ENCODE measurements around the gene ATP8A1.

The ATP8A1 gene

DNA sequence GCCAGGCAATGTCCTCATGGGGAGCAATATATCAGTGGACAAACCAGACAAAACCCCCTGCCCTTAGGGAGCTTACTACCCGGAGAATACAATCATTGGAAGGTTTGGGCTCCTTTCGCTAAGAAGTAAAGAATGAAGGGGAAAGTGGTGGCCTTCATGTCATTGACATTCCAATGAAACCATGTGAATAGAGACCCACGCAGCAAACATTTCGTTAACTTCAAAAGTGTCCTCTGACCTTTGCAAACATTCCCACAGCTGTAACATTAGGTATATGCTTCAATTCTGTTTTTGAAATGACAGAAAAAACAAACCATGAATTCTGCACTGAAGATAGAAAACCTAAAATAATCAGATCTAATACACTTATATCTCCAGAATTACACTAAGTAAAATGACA is 7.0 kb downstream of the ATP8A1 start:
- no peak for DNase-seq

DNA sequence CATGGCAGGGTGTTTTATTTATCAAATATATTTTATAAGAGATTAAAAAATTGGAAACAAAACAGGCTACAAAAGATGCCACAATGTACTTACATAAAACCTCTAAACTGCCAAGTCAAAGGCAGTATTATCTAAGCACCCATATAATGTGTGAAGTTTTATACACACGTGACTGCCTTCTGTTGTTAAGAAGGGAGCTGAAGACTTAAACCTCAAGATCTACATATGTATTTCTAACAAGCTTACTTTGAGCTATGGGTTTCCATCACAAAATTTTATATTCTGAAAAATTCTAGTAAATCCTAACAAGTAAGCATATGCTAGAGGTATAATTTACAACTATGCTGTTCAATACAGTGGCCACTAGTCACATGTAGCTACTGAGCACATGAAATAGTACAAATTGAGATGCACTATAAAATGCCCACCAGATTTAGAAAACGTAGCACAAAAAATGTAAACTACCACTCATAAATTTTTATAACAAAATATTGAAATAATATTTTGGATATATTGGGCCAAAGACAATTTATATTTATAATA is 9.8 kb downstream of the ATP8A1 start:
- no peak for DNase-seq

- no peak for DNase-seq
These were observed 10.7 kb downstream of the ATP8A1 start for GRCh38 chr4:42646013-42646784.

DNA sequence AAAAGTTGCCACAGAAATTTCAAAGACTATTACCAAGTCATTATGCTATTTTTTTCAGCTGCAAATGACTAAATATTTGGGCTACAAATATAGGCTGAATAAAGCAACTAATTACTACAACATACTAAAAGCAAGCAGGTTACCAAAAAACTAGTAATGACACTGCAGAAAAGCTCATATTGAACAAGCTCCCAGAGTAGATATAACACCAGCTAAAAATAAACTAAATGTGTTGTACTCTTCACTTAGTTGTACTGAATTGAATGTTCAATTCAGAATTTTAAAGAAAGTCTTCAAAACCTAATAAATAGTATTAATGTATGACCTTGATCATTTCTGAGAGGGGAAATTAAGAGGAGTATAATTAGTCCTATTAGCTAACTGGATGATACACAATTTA is 12.0 kb downstream of the ATP8A1 start:
- no peak for DNase-seq

DNA sequence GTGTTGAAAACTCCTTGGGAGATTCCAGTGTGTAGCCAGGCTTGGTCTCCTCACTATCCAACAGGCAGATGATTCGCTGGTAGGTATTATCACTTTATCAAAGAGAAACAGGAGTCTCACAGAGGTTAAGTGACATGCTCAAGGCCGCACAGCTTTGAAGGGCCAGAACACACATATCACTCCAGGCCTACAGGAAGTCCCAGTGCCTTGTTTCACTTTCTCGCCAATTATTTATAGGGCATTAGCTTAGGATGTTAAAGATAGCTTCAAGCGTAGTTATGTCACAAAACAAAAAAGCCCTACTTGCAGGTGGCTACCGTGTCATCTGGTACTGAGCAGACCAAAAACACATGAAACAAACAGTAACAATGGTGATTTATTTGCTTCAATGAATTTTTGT is 13.2 kb downstream of the ATP8A1 start:
- no peak for DNase-seq

- no peak for DNase-seq
These were observed 13.9 kb downstream of the ATP8A1 start for GRCh38 chr4:42642845-42643615.

GRCh38 chr4:42642101-42642797 is 14.7 kb downstream of the ATP8A1 start:
- DNase-seq, result no peak

DNA sequence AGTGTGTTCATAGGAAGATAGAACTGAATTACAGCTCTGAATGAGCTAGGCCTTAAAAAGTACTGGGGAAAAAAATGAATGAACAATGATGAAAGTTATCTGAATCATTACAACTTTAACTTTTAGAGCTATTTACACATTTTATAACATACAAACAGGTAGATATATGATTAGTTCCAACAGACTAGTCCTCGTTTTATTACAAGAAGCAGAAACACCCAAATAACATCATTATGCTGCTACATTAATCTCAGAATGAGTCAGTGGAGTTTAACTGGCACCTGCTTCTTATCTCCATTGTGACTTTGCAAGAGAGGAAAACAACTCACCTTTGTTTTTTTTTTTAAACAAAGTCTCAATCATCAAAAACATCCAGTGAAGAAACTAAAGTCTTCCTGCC is 15.2 kb downstream of the ATP8A1 start:
- DNase-seq, result no peak

DNA sequence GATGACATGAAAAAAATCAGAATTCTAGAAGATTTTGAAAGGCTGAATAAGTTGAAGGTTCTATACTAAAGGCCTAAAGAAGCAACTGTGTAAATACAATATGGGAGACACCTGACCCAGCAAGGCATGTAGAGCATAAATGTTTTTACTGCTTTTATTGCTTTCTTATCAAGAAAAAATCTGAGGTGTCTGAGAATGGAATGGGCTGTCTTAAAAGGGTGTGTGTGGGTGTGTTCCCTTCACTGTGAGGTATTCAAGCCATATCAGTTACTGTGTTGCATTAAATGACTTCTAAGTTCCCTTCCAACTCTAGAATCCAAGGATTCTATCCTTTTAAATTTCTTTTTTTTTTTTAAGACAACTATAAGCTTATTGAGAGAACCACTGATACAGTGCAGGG is 15.7 kb downstream of the ATP8A1 start:
- no peak for DNase-seq

GRCh38 chr4:42640613-42641012 is 16.3 kb downstream of the ATP8A1 start:
- DNase-seq, result no peak

- no peak for DNase-seq
These were observed 17.9 kb downstream of the ATP8A1 start for GRCh38 chr4:42638993-42639392.

DNA sequence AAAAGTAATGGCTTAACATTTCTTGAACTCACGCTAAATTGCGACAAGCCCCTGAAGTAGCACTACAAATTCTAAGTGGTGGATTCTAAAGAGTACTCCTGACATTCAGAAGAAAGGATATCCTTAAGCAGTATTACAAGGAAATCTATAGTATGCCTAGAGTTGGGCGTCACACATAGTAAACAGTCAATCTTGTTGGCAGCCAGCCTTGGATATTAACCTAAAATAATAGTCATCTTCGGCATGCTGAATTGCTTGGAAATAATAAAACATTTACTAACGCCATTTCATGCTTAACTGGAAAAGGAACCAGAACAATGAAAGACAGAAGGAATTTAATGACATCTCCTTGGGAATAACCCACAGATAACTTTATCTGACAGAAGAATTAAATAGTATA is 18.6 kb downstream of the ATP8A1 start:
- DNase-seq, result no peak

- DNase-seq, result no peak
These were observed 19.0 kb downstream of the ATP8A1 start for GRCh38 chr4:42637867-42638266.

- DNase-seq, result no peak
These were observed 19.8 kb downstream of the ATP8A1 start for GRCh38 chr4:42637104-42637503.

- DNase-seq, result no peak
These were observed 20.3 kb downstream of the ATP8A1 start for GRCh38 chr4:42636645-42636949.

DNA sequence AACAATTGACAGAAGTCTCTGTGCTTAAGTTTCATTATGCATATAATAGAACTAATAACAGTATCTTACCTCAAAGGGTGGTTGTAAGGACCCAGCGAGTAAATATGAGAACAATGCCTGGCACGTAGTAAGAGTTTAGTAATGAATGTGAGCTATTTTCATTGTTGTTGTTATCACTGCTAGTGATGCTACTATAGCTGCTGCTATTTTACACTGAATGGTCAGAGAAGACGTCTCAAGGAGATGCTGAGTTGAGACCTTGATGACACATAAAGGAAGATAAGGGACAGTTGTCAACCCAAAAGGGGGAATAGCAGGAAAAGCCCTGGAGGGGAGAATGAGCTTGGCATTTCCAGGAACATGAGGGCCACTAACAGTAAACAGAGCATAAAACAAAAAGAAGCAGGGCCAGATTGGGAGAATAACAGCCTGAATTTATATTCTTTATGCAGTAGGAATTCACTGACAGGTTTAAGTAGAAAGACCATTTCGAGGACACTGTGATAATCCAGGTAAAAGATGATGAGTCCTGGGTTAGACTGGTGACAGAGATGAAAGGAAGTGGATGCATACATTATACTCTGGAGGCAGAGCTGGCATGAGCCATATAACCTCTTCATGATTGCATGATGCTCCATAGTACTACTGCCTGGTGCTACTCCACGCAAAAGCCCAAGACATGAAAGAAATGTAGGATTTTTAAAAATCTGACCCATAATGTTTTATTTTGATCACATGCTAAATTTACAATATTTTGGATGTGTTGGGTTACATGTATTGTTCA is 23.1 kb downstream of the ATP8A1 start:
- no peak for DNase-seq

DNA sequence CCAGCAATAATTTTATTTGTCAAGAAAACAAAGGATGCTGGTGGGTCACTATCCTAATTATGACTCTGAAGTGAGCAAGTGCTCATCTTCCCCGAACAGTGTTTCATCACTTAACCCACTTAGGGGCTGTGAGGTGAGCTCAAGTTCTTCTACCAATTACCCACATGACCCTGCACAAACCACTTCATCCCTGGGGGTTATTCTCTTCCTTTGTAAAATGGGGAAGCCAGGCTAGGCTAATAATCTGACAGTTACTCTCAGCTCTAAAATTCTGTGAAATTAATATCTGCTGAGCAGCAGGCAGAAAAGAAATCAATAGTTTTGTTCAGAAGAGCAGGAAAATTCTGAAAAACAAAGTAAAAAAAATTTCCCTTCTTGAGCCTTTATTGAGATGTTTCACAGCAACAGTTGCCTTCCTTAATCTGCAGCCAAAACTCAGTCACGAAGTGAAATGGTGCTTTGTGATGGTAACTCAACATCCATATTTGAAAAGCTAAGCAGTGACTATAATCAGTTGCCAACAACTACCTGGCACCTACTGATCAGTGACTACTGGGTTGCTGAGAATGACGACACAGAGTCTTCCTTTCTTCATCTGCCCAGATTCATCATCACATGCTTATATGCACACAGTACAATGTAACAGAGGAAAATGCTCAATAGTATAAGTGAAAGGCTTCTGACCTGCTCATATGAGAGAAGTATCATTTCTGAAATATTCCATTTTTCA is 24.1 kb downstream of the ATP8A1 start:
- no peak for DNase-seq

DNA sequence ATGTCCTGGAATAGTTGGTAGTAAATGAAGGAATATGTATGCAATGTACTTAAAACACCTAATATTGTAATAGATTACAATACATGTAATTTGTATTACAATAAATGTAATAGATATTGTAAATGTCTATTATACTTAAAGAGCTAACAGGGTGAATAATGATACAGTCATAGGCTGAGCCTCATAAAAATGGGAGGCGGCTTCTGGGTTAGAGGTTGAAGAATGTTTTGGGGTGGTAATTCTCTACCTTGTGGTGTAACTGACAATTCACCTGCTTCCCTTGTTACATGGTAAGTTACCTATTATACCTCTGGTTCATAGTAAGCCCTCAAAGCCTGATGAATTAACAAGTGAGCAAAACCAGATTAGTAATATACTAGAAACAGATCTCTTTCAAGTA is 26.0 kb downstream of the ATP8A1 start:
- no peak for DNase-seq

- DNase-seq, result no peak
These were observed 28.2 kb downstream of the ATP8A1 start for GRCh38 chr4:42628740-42629139.

DNA sequence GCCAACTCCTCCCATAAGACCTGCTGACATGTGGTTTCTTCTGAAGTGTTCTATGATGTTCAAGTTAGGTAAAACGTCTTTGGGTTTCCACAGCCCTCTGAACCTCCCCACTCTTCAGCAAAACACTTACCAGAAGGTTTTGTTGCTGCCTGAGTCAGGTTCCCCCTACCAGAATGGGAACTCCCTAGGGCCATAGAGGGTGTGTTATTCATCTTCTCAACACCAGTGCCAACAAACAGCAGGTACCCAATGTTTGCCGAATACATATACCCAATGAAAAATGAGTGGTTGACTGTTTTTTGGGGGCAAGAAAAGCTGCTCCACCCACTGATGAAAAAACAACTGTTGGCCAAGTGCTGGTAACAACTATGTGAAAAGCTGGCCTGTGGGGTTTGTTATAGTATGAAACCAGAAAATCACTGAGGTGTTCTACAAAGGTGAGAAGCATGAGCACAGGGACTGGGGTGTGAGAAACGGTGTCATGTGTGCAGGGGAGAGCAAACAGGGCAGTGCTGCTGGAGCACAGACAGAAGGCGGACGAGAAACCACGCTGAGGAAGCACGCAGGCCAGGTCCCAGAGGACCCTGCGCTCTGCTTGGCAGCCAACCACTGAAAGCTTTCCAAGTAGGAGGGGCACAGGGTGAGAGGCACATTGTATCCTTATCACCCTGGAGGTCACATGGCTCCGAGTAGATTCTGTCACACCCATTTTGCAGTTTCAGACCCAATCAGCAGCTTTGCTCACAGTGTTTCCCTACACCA is 28.8 kb downstream of the ATP8A1 start:
- no peak for DNase-seq

DNA sequence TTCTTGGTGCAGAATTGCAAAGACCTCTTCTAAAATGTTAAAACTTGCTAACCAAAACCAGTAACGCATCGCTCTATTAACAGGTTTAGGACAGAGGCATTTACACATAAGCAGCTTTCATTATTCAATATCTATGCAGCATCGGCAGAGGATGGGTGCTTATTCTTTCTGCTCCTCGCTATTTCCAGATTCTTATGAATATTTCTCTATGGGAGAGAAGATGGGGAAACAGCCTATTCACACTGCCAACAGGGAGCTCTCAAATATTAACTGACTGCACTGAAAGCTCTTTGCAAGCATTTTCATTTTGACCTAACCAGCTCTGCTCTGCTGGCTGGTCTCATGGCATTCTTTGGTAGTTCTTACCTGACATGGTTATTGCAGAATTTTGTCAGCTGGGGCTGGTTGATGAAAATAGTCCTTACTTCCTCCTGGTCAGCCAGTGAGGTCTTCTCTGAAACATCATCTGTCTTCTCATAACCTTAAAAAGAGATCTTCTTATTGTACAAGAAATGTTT is 30.2 kb downstream of the ATP8A1 start:
- DNase-seq, result no peak
